ENCODE data around the gene LAIR2.

The LAIR2 gene

GRCh38 chr19:54515156-54515555 is 12.5 kb downstream of the LAIR2 start:
- no peak for DNase-seq (ENCODE audit: insufficient read length, low spot score)
- FAIRE-seq = no peak
- no peak for TF ChIP-seq TAF1 (IDR thresholded peaks at IDR 0.05; ENCODE audit: low read depth, low read length)
- TF ChIP-seq SPI1 (IDR thresholded peaks at IDR 0.05; ENCODE audit: low read depth, low read length) = no peak
- no peak for TF ChIP-seq POLR2A (IDR thresholded peaks at IDR 0.05; ENCODE audit: low read depth, low read length)
- TF ChIP-seq POLR2AphosphoS5 (IDR thresholded peaks at IDR 0.05; ENCODE audit: low read depth, low read length) = no peak
- TF ChIP-seq PAX5 (IDR thresholded peaks at IDR 0.05; ENCODE audit: insufficient read depth, low read length, severe bottlenecking) = no peak
- TF ChIP-seq POU2F2 (IDR thresholded peaks at IDR 0.05; ENCODE audit: low read depth, low read length) = no peak

- TF ChIP-seq POLR2A (IDR thresholded peaks at IDR 0.05; ENCODE audit: low read depth, low read length) = no peak
- no peak for TF ChIP-seq SPI1 (IDR thresholded peaks at IDR 0.05; ENCODE audit: low read depth, low read length)
- TF ChIP-seq PAX5 (IDR thresholded peaks at IDR 0.05; ENCODE audit: insufficient read depth, low read length, severe bottlenecking) = no peak
- peak; percentile 95 for TF ChIP-seq POU2F2 (IDR thresholded peaks at IDR 0.05; ENCODE audit: low read depth, low read length)
- no peak for TF ChIP-seq POLR2AphosphoS5 (IDR thresholded peaks at IDR 0.05; ENCODE audit: low read depth, low read length)
- TF ChIP-seq TAF1 (IDR thresholded peaks at IDR 0.05; ENCODE audit: low read depth, low read length) = no peak
- FAIRE-seq = peak; percentile 82
- peak; percentile 47 for DNase-seq (ENCODE audit: insufficient read length, low spot score)
These were observed 14.9 kb downstream of the LAIR2 start for GRCh38 chr19:54517483-54517882.

GRCh38 chr19:54518844-54519243 is 16.2 kb downstream of the LAIR2 start:
- peak; percentile 52 for DNase-seq (ENCODE audit: insufficient read length, low spot score)
- peak; percentile 81 for FAIRE-seq
- no peak for TF ChIP-seq POLR2A (IDR thresholded peaks at IDR 0.05; ENCODE audit: low read depth, low read length)
- TF ChIP-seq PAX5 (IDR thresholded peaks at IDR 0.05; ENCODE audit: insufficient read depth, low read length, severe bottlenecking) = no peak
- TF ChIP-seq TAF1 (IDR thresholded peaks at IDR 0.05; ENCODE audit: low read depth, low read length) = no peak
- no peak for TF ChIP-seq POU2F2 (IDR thresholded peaks at IDR 0.05; ENCODE audit: low read depth, low read length)
- TF ChIP-seq POLR2AphosphoS5 (IDR thresholded peaks at IDR 0.05; ENCODE audit: low read depth, low read length) = no peak
- TF ChIP-seq SPI1 (IDR thresholded peaks at IDR 0.05; ENCODE audit: low read depth, low read length) = no peak

GRCh38 chr19:54521022-54521859 is 18.6 kb downstream of the LAIR2 start:
- TF ChIP-seq TAF1 (IDR thresholded peaks at IDR 0.05; ENCODE audit: low read depth, low read length) (no peak), SPI1 (IDR thresholded peaks at IDR 0.05; ENCODE audit: low read depth, low read length) (peak; percentile 85)
- FAIRE-seq = peak; percentile 96
- DNase-seq (ENCODE audit: insufficient read length, low spot score) = no peak

GRCh38 chr19:54521860-54522513 is 19.4 kb downstream of the LAIR2 start:
- FAIRE-seq (no peak), DNase-seq (ENCODE audit: insufficient read length, low spot score) (no peak)
- TF ChIP-seq POLR2A (IDR thresholded peaks at IDR 0.05; ENCODE audit: low read depth, low read length) (no peak), POU2F2 (IDR thresholded peaks at IDR 0.05; ENCODE audit: low read depth, low read length) (no peak), SPI1 (IDR thresholded peaks at IDR 0.05; ENCODE audit: low read depth, low read length) (no peak), TAF1 (IDR thresholded peaks at IDR 0.05; ENCODE audit: low read depth, low read length) (no peak), POLR2AphosphoS5 (IDR thresholded peaks at IDR 0.05; ENCODE audit: low read depth, low read length) (no peak), PAX5 (IDR thresholded peaks at IDR 0.05; ENCODE audit: insufficient read depth, low read length, severe bottlenecking) (no peak)

- FAIRE-seq (no peak), DNase-seq (ENCODE audit: insufficient read length, low spot score) (no peak)
- TF ChIP-seq POU2F2 (IDR thresholded peaks at IDR 0.05; ENCODE audit: low read depth, low read length) (no peak), TAF1 (IDR thresholded peaks at IDR 0.05; ENCODE audit: low read depth, low read length) (no peak), SPI1 (IDR thresholded peaks at IDR 0.05; ENCODE audit: low read depth, low read length) (no peak)
These were observed 20.8 kb downstream of the LAIR2 start for GRCh38 chr19:54523403-54523802.

DNA sequence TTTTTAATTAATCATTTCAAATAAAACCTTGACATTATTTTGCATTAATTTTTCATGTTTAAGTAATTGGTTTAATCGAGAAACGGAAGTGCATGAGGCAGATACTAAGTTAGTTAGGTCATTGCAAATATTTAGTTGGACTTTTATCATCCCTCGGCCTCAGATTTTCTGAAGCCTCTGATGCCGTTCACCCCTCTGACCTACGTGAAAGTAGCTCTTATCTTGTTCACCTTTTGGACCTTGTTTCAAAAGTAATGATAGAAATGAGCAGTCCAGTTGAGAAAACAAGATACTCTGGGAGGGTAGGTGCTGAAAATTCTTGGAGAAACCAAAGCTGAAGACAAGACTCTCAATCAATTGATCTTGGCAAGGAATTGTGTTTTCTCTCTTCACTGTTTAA is 23.0 kb downstream of the LAIR2 start:
- TF ChIP-seq TAF1 (IDR thresholded peaks at IDR 0.05; ENCODE audit: low read depth, low read length) = no peak
- TF ChIP-seq PAX5 (IDR thresholded peaks at IDR 0.05; ENCODE audit: insufficient read depth, low read length, severe bottlenecking) = no peak
- TF ChIP-seq POLR2AphosphoS5 (IDR thresholded peaks at IDR 0.05; ENCODE audit: low read depth, low read length) = no peak
- no peak for TF ChIP-seq POLR2A (IDR thresholded peaks at IDR 0.05; ENCODE audit: low read depth, low read length)
- no peak for TF ChIP-seq POU2F2 (IDR thresholded peaks at IDR 0.05; ENCODE audit: low read depth, low read length)
- TF ChIP-seq SPI1 (IDR thresholded peaks at IDR 0.05; ENCODE audit: low read depth, low read length) = no peak
- DNase-seq (ENCODE audit: insufficient read length, low spot score) = no peak
- FAIRE-seq = no peak

DNA sequence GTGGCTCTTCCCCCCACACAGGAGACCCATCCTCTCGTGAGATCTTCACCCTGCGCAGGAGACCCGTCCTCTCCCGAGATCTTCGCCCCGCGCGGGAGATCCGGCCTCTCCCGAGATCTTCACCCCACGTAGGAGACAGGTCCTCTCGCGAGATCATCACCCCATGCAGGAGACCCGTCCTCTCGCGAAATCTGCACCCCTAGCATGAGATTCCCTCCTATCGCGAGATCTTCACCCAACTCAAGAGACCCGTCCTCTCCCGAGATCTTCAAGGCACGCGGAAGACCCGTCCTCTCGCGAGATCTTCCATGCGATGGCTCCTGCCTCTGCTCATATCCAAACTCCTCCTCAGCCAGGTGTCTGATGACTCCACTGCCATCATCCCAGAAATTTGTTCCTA is 24.3 kb downstream of the LAIR2 start:
- FAIRE-seq = no peak
- no peak for DNase-seq (ENCODE audit: insufficient read length, low spot score)
- no peak for TF ChIP-seq POLR2A (IDR thresholded peaks at IDR 0.05; ENCODE audit: low read depth, low read length)
- no peak for TF ChIP-seq POU2F2 (IDR thresholded peaks at IDR 0.05; ENCODE audit: low read depth, low read length)
- TF ChIP-seq SPI1 (IDR thresholded peaks at IDR 0.05; ENCODE audit: low read depth, low read length) = no peak

DNA sequence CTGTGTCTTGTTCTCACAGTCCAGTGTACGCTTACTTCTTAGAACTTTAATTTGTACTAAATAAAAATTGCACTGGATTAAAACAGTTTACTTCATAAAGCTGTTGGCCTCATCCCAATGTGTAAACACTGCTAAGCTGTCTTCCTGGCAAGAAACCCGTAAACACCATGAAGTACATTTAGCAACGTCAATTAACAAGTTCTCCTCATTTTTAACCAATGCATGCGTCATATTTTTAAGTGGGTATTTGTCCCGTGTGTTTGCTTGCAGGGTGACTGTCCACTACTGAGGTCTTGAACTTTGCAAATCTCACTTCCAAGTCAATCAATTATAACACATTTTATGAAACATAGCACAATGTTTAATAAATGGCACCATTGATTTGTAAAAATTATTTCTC is 28.2 kb downstream of the LAIR2 start:
- FAIRE-seq = peak; percentile 59

More for the DNA sequence above, 28.2 kb downstream of the LAIR2 start:
- DNase-seq (ENCODE audit: insufficient read length, low spot score) = no peak
- TF ChIP-seq TAF1 (IDR thresholded peaks at IDR 0.05; ENCODE audit: low read depth, low read length) = no peak
- TF ChIP-seq POU2F2 (IDR thresholded peaks at IDR 0.05; ENCODE audit: low read depth, low read length) = no peak
- no peak for TF ChIP-seq SPI1 (IDR thresholded peaks at IDR 0.05; ENCODE audit: low read depth, low read length)
- no peak for TF ChIP-seq POLR2AphosphoS5 (IDR thresholded peaks at IDR 0.05; ENCODE audit: low read depth, low read length)
- no peak for TF ChIP-seq POLR2A (IDR thresholded peaks at IDR 0.05; ENCODE audit: low read depth, low read length)
- no peak for TF ChIP-seq PAX5 (IDR thresholded peaks at IDR 0.05; ENCODE audit: insufficient read depth, low read length, severe bottlenecking)
